HUES64 (cell line): ENCODE measurements around the gene NRSN2.

ENCODE experiments used
- H3K27ac ChIP-seq: 2 replicates; pipeline ENCODE4 v1.7.0; 2013; ENCODE audit warnings: low read depth, low read length, inconsistent platforms
- H3K27me3 ChIP-seq: 2 replicates; pipeline ENCODE4 v1.6.1; 2013; ENCODE audit warnings: mild to moderate bottlenecking, low read length; ENCODE audit not compliant: insufficient read depth
- H3K36me3 ChIP-seq: 2 replicates; pipeline ENCODE4 v1.6.1; 2013; ENCODE audit warnings: mild to moderate bottlenecking, low read length; ENCODE audit not compliant: insufficient read depth
- H3K4me1 ChIP-seq: 2 replicates; pipeline ENCODE4 v1.6.1; 2013; ENCODE audit warnings: mild to moderate bottlenecking, low read length, moderate library complexity; ENCODE audit not compliant: insufficient read depth
- H3K4me3 ChIP-seq: 2 replicates; pipeline ENCODE4 v1.5.1; 2013; ENCODE audit warnings: mild to moderate bottlenecking, low read length, moderate library complexity
- H3K9ac ChIP-seq: 2 replicates; pipeline ENCODE4 v1.6.1; 2013; ENCODE audit warnings: mild to moderate bottlenecking, low read depth, low read length
- H3K9me3 ChIP-seq: 2 replicates; pipeline ENCODE4 v1.6.1; 2013; ENCODE audit warnings: low read depth, low read length; ENCODE audit not compliant: insufficient read depth
- WGBS: fragments of 150-250, 120-280 bp; methylation state at CpG from one replicate; pipeline ENCODE4 v1.1.7; 2013; ENCODE audit warnings: missing lambda C conversion rate; 5-methylcytosine and 5-hydroxymethylcytosine counted together

NRSN2 gene

DNA sequence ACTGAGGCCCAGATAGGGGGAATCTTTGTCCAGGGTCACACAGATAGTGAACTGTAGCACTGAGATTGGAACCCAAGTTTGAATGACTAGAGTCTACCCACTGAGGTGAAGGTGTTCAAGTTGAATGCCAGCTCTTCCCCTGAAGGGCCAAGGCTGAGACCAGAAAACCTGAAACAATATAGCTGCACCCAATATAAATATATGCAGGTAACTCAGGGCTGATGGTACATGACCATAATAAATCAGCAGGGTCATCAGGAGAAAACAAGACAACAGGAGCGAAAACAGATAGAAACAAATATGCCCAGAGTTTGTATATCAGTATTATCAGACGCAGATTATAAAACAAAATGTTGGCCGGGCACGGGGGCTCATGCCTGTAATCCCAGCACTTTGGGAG, 57.2 kb downstream of the NRSN2 start:
- H3K9me3 ChIP-seq: no peaks in the 10 kb centered on the region
- H3K9ac ChIP-seq: no peak overlapping the region
- H3K27me3 ChIP-seq: no peaks in the 10 kb centered on the region
- H3K4me1 ChIP-seq: peaks cover 14% of the 10 kb centered on the region
- no peak overlapping the region for H3K27ac ChIP-seq
- WGBS: 94% methylated on average over 4 of the region's 4 CpGs
- H3K36me3 ChIP-seq: no peaks in the 10 kb centered on the region
- H3K4me3 ChIP-seq: no peak overlapping the region
